Measurements from ENCODE around the gene LCMT1.

DNA sequence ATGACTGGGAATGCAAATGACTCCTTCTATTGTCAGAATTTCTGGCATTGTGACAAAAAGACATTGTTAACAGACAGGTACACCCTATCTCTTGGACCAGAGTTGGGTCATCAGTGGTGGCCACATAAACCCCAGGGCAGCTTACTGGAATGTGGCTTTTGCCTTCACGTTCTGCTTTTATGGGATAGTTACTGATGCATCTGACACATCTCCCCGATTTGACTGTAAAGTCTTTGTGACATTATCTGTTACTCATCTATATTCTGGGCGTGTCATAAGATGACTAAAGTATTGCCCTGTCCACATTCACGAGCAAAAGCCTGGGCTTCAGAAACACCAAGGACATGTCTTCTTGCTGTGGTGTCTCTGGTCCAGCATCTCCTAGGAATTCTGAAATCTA, 86.5 kb downstream of the LCMT1 start:
- TF ChIP-seq CTCF (IDR thresholded peaks at IDR 0.05) (no peak), POLR2A (IDR thresholded peaks at IDR 0.05; ENCODE audit: low read depth) (no peak), POLR2AphosphoS5 (IDR thresholded peaks at IDR 0.05) (no peak), EP300 (IDR thresholded peaks at IDR 0.05) (no peak)

Data from esophagus muscularis mucosa (tissue), 4 donors.